B cell (primary cell): ENCODE measurements around the gene ESPN. TPM values are rescaled to one million over a fixed set of nuclear protein-coding genes. Genes with fewer than 3 reads are reported as not detected.

Experiments
- ATAC-seq: fragments of 200-7000 bp; cut with Tn5 transposase; one replicate; pipeline ENCODE4 v1.10.0; 2021; ENCODE audit warnings: low read depth, mild to moderate bottlenecking, moderate number of reproducible peaks, moderate library complexity
- CTCF ChIA-PET: fragments of 350-600 bp; sonication (Branson Sonifier 250); formaldehyde crosslinking; loops from one replicate; lab custom pipeline; 2021; ENCODE audit warnings: antibody characterized with exemption, inconsistent platforms; lab: Charles Lee
- POLR2A ChIA-PET: fragments of 350-600 bp; sonication (Branson Sonifier 250); formaldehyde crosslinking; loops from one replicate; lab custom pipeline; 2021; ENCODE audit warnings: antibody characterized with exemption; lab: Charles Lee
- DNase-seq: peaks from one replicate; pipeline ENCODE4 v3.0.0; 2013
- H2AFZ ChIP-seq: 2 replicates; pipeline ENCODE4 v1.6.1; 2012; ENCODE audit warnings: mild to moderate bottlenecking, low read depth, low read length; ENCODE audit not compliant: insufficient read depth, poor library complexity, severe bottlenecking
- H3K27ac ChIP-seq, 2 donors: 1 replicate in 1 of 2; 2 replicates in 1 of 2; pipeline ENCODE4 v1.5.1; 2012 to 2013; ENCODE audit warnings: low read length in 2 of 2, mild to moderate bottlenecking in 2 of 2, moderate library complexity in 1 of 2
- H3K27me3 ChIP-seq, 4 experiments: fragments of 200-600 bp in 1 of 4; sonication (generic) in 1 of 4; replicated peaks in 1 of 4; 1 replicate in 2 of 4; 2 replicates in 2 of 4; pipeline versions ENCODE4 v1.6.1 to v1.7.0; 2013 to 2016; ENCODE audit warnings: low read length in 3 of 4, mild to moderate bottlenecking in 2 of 4, mixed read lengths in 1 of 4, moderate library complexity in 1 of 4; ENCODE audit not compliant: insufficient read depth in 4 of 4, control insufficient read depth in 3 of 4; ENCODE audit errors: control extremely low read depth in 1 of 4
- H3K36me3 ChIP-seq, 2 experiments: replicated peaks in 1 of 2; 1 replicate in 1 of 2; 2 replicates in 1 of 2; pipeline versions ENCODE4 v1.6.1 to v1.7.1; 2013; ENCODE audit warnings: low read length in 1 of 2; ENCODE audit not compliant: insufficient read depth in 2 of 2, control insufficient read depth in 1 of 2; ENCODE audit errors: control extremely low read depth in 1 of 2, extremely low read depth in 1 of 2
- H3K4me1 ChIP-seq, 2 donors: fragments of 200-600 bp in 1 of 2; sonication (generic) in 1 of 2; 1 replicate in 1 of 2; 2 replicates in 1 of 2; pipeline versions ENCODE4 v1.5.1 to v1.6.1; 2013 to 2017; ENCODE audit warnings: low read length in 2 of 2; ENCODE audit not compliant: control insufficient read depth in 2 of 2, insufficient read depth in 2 of 2
- H3K4me2 ChIP-seq: replicated peaks from 2 replicates; pipeline ENCODE3; 2012; ENCODE audit warnings: mild to moderate bottlenecking, low read depth, low read length; ENCODE audit not compliant: poor library complexity, severe bottlenecking
- H3K4me3 ChIP-seq, 5 experiments: fragments of 200-600 bp in 1 of 5; sonication (generic) in 1 of 5; 1 replicate in 3 of 5; 2 replicates in 2 of 5; pipeline versions ENCODE4 v1.5.1 to v1.7.0; 2011 to 2016; ENCODE audit warnings: low read length in 4 of 5, mild to moderate bottlenecking in 4 of 5, low read depth in 2 of 5, control low read depth in 1 of 5, moderate library complexity in 1 of 5; ENCODE audit not compliant: insufficient read depth in 1 of 5; ENCODE audit errors: control extremely low read depth in 1 of 5, extremely low read depth in 1 of 5
- H3K79me2 ChIP-seq: fragments of 200-600 bp; sonication (generic); one replicate; pipeline ENCODE4 v1.6.0; 2016; ENCODE audit warnings: low read length; ENCODE audit not compliant: control insufficient read depth, insufficient read depth
- H3K9ac ChIP-seq: fragments of 200-600 bp; sonication (generic); 2 replicates; pipeline ENCODE4 v1.6.1; 2017; ENCODE audit warnings: mild to moderate bottlenecking, low read length, moderate library complexity
- H3K9me3 ChIP-seq, 3 donors: one replicate each; pipeline versions ENCODE4 v1.6.1 to v1.7.1; 2013; ENCODE audit warnings: low read length in 2 of 3; ENCODE audit not compliant: control insufficient read depth in 2 of 3, insufficient read depth in 1 of 3; ENCODE audit errors: control extremely low read depth in 1 of 3
- H4K20me1 ChIP-seq: 2 replicates; pipeline ENCODE4 v1.6.0; 2012; ENCODE audit warnings: mild to moderate bottlenecking, low read length; ENCODE audit not compliant: insufficient read depth, control insufficient read depth, poor library complexity, severe bottlenecking
- H3K27ac Mint-ChIP-seq: one replicate; pipeline ENCODE4 v1.8.0; 2021; ENCODE audit warnings: mixed read lengths
- H3K27me3 Mint-ChIP-seq: one replicate; pipeline ENCODE4 v1.8.0; 2021; ENCODE audit warnings: mixed read lengths
- H3K4me1 Mint-ChIP-seq: one replicate; pipeline ENCODE4 v1.8.0; 2021; ENCODE audit warnings: mixed read lengths
- H3K4me3 Mint-ChIP-seq: one replicate; pipeline ENCODE4 v1.8.0; 2021; ENCODE audit warnings: mixed read lengths
- H3K9me3 Mint-ChIP-seq: one replicate; pipeline ENCODE4 v1.8.0; 2022; ENCODE audit warnings: mixed read lengths; ENCODE audit not compliant: insufficient read depth
- EZH2 ChIP-seq: IDR thresholded peaks from 2 replicates; pipeline ENCODE4 v1.6.1; 2012; ENCODE audit warnings: borderline replicate concordance, low read depth, mild to moderate bottlenecking, moderate library complexity, low read length; ENCODE audit not compliant: insufficient read depth, poor library complexity, severe bottlenecking
- WGBS: methylation state at CpG from one replicate; pipeline ENCODE4 v1.1.5; 2013; ENCODE audit warnings: missing lambda C conversion rate; ENCODE audit not compliant: insufficient coverage; 5-methylcytosine and 5-hydroxymethylcytosine counted together
- intact Hi-C: fragments of 100-400 bp; cut with micrococcal nuclease; formaldehyde crosslinking; loops from one replicate; pipeline ENCODE4 v1.10.0; 2022
- polyA plus RNA-seq: library from polyadenylated mRNA; depleted of rRNA; stranded (reverse); fragments of >200 nt; gene quantifications from 2 replicates; pipeline ENCODE4 v1.2.3, GENCODE V29; 2012
- total RNA-seq, 2 donors: library from RNA; stranded (reverse); fragments of 120-200 nt in 1 of 2; gene quantifications; 1 replicate in 1 of 2; 2 replicates in 1 of 2; pipeline versions ENCODE4 v1.2.3 to v1.2.4, GENCODE V29; 2013 to 2022
- TF ChIP-seq, protein P1 (sequence below): fragments of 200-600 bp; IDR thresholded peaks from one replicate; pipeline ENCODE4 v1.8.0; 2022; ENCODE audit warnings: antibody characterized with exemption, mild to moderate bottlenecking

The ESPN gene
- total and polyA plus RNA-seq, 2 donors (not counting 1 experiment from before 2014, with no cell fraction given): 0.19 to 0.25 TPM

DNA sequence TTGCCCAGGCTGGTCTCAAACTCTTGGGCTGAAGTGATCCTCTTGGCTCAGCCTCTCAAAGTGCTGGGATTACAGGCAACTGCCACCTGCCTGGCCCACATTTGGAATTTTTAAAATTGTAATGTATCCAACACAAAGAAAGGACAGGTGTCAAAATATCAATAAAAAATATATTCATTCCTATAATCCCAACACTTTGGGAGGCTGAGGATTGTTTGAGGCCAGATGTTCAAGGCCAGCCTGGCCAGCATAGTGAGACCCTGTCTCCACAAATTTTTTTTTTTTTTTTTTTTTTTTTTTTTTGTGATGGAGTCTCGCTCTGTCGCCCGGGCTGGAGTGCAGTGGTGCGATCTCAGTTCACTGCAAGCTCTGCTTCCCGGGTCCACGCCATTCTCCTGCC lies 14.8 kb upstream of the ESPN start:
- ATAC-seq (no peak), DNase-seq (no peak)
- TF ChIP-seq, protein P1, sequence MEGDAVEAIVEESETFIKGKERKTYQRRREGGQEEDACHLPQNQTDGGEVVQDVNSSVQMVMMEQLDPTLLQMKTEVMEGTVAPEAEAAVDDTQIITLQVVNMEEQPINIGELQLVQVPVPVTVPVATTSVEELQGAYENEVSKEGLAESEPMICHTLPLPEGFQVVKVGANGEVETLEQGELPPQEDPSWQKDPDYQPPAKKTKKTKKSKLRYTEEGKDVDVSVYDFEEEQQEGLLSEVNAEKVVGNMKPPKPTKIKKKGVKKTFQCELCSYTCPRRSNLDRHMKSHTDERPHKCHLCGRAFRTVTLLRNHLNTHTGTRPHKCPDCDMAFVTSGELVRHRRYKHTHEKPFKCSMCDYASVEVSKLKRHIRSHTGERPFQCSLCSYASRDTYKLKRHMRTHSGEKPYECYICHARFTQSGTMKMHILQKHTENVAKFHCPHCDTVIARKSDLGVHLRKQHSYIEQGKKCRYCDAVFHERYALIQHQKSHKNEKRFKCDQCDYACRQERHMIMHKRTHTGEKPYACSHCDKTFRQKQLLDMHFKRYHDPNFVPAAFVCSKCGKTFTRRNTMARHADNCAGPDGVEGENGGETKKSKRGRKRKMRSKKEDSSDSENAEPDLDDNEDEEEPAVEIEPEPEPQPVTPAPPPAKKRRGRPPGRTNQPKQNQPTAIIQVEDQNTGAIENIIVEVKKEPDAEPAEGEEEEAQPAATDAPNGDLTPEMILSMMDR: no peak
- no peak for TF ChIP-seq EZH2
- H3K9me3 Mint-ChIP-seq: no peaks in the 10 kb centered on the region
- intact Hi-C loops: no loop called here
- Histone ChIP-seq H3K9ac (no peak overlapping the region), H3K27me3 (peaks cover 0 to 13% (median 5%) of the 10 kb centered on the region in 4 experiments), H3K79me2 (no peaks in the 10 kb centered on the region), H3K4me2 (no peak overlapping the region), H2AFZ (no peak overlapping the region), H3K4me3 (no peak overlapping the region), H3K4me1 (peaks cover 4% of the 10 kb centered on the region in 2 donors), H4K20me1 (no peaks in the 10 kb centered on the region), H3K27ac (no peak overlapping the region), H3K9me3 (no peaks in the 10 kb centered on the region), H3K36me3 (no peaks in the 10 kb centered on the region)
- H3K27ac Mint-ChIP-seq: no peak overlapping the region
- H3K4me3 Mint-ChIP-seq: no peak overlapping the region
- H3K4me1 Mint-ChIP-seq: peaks cover 2% of the 10 kb centered on the region
- peaks cover 27% of the 10 kb centered on the region for H3K27me3 Mint-ChIP-seq
- POLR2A ChIA-PET: no interaction called here
- CTCF ChIA-PET: interaction anchor here (0.5 to 1.9 kb wide), 2 partner anchors 40 to 162 kb away, joined by 4 to 7 read pairs; no protein-coding TSS in a partner anchor
- 92% methylated on average over 6 of the region's 6 CpGs for WGBS

DNA sequence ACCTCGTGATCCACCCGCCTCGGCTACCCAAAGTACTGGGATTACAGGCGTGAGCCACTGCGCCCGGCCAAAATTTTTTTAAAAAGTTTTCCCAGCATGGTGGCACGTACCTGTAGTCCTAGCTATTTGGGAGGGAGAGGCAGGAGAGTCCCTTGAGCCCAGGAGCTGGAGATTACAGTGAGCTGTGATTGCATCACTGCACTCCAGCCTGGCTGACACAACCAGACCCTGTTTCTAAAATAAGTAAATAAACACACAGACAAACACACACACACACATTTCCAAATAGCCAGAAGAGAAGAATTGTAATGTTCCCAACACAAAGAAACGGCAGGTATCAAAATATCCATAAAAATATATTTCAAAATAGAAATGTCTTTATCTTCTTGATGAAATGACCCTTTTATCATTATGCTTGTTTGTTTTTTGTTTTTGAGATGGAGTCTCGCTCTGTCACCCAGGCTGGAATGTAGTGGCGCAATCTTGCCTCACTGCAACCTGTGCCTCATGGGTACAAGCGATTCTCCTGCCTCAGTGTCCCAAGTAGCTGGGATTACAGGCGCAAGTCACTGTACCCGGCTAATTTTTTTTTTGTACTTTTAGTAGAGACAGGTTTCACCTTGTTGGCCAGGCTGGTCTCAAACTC lies 14.2 kb upstream of the ESPN start:
- Histone ChIP-seq H3K27ac (no peak overlapping the region), H3K4me2 (no peak overlapping the region), H3K79me2 (no peaks in the 10 kb centered on the region), H3K9me3 (no peaks in the 10 kb centered on the region), H2AFZ (no peak overlapping the region), H3K36me3 (no peaks in the 10 kb centered on the region), H3K9ac (no peak overlapping the region), H3K4me3 (no peak overlapping the region), H3K4me1 (peaks cover 4% of the 10 kb centered on the region in 2 donors), H4K20me1 (no peaks in the 10 kb centered on the region), H3K27me3 (peaks cover 0 to 16% (median 5%) of the 10 kb centered on the region in 4 experiments)
- H3K27me3 Mint-ChIP-seq: peaks cover 31% of the 10 kb centered on the region
- ATAC-seq (no peak), DNase-seq (no peak)
- POLR2A ChIA-PET: no interaction called here
- peaks cover 2% of the 10 kb centered on the region for H3K4me1 Mint-ChIP-seq
- TF ChIP-seq, protein P1: no peak
- TF ChIP-seq EZH2: no peak
- H3K27ac Mint-ChIP-seq: no peak overlapping the region
- intact Hi-C loops: no loop called here
- CTCF ChIA-PET: interaction anchor here (0.5 kb wide), 1 partner anchor 41 kb away, joined by 4 read pairs; no protein-coding TSS in a partner anchor
- 94% methylated on average over 8 of the region's 13 CpGs for WGBS
- H3K9me3 Mint-ChIP-seq: no peaks in the 10 kb centered on the region
- no peak overlapping the region for H3K4me3 Mint-ChIP-seq
